D721Med (cell line): ENCODE measurements around the gene BTN3A1.
"Not testable (repeated sequence)": the region's sequence is repeated elsewhere in the genome, so short reads cannot be mapped to it uniquely, and the experiment has no call there.

Source experiments
- DNase-seq: peaks from one replicate; pipeline ENCODE4 v3.0.0; 2011; ENCODE audit warnings: low spot score; ENCODE audit not compliant: insufficient read length
- FAIRE-seq: peaks from 2 replicates; lab custom pipeline; 2011; peaks lifted over from hg19 to GRCh38; lab: Jason Lieb, UNC
- TF ChIP-seq, protein P1 (sequence below): IDR thresholded peaks from 2 replicates; pipeline ENCODE4 v1.5.1; 2012; ENCODE audit warnings: mild to moderate bottlenecking, control low read depth; ENCODE audit not compliant: insufficient read depth; ENCODE audit errors: missing control alignments

The BTN3A1 gene

DNA sequence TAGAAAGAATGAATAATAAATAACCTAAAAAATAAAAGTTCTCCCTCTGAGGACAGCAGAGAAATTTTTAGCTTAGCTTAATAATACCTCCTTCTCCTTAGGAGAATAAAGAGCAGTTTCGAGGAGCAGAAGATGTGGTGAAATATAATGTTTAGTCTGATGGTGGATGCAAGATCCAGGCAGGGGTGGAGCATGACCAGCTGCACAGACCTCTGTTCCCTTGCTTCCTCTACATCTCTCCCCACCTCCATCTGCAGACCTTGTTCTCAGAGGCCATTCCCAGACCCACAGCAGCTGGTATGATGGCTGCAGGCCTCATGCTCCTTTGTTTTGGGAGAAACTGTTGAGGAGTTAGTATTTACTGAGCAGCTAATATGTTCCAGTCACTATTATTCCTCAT is 35.6 kb upstream of the BTN3A1 start:
- TF ChIP-seq, protein P1, sequence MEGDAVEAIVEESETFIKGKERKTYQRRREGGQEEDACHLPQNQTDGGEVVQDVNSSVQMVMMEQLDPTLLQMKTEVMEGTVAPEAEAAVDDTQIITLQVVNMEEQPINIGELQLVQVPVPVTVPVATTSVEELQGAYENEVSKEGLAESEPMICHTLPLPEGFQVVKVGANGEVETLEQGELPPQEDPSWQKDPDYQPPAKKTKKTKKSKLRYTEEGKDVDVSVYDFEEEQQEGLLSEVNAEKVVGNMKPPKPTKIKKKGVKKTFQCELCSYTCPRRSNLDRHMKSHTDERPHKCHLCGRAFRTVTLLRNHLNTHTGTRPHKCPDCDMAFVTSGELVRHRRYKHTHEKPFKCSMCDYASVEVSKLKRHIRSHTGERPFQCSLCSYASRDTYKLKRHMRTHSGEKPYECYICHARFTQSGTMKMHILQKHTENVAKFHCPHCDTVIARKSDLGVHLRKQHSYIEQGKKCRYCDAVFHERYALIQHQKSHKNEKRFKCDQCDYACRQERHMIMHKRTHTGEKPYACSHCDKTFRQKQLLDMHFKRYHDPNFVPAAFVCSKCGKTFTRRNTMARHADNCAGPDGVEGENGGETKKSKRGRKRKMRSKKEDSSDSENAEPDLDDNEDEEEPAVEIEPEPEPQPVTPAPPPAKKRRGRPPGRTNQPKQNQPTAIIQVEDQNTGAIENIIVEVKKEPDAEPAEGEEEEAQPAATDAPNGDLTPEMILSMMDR: no peak
- FAIRE-seq (no peak), DNase-seq (no peak)

DNA sequence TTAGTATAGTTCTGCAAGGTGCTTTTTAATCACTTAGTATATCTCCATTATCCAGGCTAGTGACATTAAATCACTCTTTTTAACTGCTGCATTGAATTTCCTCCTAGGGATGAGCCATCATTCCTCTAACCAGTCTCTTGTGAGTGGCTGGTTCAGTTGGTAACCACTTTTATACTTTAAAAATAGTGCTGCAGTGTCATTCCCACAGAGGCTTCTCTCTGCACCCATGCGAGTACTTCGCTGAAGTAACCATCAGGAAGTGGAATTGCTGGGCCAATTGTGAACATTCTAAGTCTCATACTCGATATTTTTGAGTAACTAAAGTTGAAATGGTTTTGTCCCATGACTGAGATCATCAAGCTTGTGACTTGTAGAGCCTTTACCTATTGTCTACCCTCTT is 35.0 kb upstream of the BTN3A1 start:
- TF ChIP-seq, protein P1: no peak
- FAIRE-seq (no peak), DNase-seq (no peak)

DNA sequence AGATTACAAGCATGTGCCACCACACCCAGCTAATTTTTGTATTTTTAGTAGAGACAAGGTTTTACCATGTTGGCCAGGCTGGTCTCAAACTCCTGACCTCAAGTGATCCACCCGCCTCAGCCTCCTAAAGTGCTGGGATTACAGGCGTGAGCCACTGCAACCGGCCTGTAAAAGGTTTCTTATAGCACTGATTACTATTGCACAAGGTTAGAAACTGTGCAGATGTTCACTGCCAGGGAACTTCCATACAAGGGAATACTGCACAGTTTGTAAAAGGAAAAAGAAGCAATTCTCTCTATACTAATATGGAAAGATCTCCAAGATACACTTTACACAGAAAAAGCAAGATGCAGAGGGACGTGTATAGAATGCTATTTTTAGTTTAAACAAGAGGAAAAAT is 30.3 kb upstream of the BTN3A1 start:
- DNase-seq, FAIRE-seq: not testable (repeated sequence)

DNA sequence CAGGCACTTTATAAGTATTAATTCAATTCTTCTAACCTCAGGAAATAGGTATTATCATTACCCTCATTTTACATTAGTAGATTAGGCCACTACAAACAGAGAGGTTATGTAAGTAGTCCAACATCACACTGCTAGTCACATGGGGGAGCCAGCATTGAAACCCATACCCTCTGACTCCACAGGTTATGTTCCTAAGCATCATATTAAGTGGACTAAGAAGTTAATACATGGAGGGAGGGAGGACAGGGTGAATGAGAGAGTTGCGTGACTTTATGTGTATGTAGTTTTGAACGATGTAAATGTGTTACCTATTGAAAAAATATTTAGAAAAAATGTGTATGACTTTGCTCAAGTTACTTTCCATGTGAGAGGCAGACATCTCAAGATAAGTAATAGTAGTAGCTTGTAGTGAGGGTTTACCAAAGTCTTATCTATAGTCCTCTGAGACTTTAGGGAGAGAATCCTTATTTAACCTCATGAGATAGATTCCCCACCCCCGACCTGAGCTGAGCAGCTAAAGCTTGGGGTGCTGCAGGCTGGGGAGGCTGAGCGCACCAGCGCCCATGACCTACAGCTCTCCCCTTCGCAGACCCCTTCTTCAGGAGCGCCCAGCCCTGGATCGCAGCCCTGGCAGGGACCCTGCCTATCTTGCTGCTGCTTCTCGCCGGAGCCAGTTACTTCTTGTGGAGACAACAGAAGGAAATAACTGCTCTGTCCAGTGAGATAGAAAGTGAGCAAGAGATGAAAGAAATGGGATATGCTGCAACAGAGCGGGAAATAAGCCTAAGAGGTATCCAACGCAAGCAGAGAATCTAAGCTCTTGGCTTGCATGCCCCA is 29.5 kb upstream of the BTN3A1 start:
- TF ChIP-seq, protein P1: no peak
- no peak for DNase-seq
- FAIRE-seq: no peak

DNA sequence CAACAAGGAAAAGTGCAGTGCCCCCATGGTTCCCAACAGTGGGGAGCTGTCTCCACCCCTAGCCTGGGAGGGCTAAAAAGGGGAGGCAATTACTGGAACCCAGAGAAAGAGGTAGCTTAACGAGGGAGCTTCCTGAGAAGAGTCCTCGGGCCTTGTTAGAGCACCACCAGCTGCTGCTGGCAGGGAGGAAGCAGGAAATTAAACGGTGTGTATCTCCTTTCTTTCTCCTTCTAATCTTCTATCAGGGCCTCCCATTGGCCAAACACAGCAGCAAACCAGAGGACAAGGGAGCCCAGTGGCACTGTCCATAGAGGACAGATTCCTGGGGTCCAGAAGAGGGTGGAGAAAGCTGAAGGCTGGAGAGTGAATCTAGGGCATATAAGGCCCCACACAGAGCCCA is 26.8 kb upstream of the BTN3A1 start:
- no peak for FAIRE-seq
- TF ChIP-seq, protein P1: no peak
- DNase-seq: no peak

DNA sequence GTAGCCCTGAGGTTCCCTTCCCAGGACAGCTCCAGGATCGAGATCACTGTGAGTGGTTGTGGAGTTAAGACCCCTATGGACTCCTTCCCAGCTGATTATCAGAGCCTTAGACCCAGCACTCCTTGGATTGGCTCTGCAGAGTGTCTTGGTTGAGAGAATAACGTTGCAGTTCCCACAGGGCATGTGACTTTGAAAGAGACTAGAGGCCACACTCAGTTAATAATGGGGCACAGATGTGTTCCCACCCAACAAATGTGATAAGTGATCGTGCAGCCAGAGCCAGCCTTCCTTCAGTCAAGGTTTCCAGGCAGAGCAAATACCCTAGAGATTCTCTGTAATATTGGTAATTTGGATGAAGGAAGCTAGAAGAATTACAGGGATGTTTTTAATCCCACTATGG is 24.4 kb upstream of the BTN3A1 start:
- FAIRE-seq (no peak), DNase-seq (no peak)
- TF ChIP-seq, protein P1: no peak

DNA sequence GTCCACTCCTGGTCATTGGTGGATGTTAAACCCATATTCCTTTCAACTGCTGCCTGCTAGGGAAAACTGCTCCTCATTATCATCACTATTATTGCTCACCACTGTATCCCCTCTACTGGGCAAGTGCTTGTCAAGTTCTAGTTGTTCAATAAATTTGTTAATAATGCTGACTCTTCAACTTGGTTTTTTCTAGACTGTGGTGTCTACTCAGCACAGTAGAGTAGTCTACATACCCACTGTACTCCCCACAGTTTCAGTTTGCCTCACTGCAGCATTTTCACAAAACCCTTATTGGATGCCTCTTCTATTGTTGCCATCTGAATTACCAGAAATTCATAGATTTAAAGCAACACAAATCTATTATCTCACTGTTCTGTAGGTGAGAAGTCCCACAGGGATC is 23.9 kb upstream of the BTN3A1 start:
- not testable (repeated sequence) for FAIRE-seq, DNase-seq

DNA sequence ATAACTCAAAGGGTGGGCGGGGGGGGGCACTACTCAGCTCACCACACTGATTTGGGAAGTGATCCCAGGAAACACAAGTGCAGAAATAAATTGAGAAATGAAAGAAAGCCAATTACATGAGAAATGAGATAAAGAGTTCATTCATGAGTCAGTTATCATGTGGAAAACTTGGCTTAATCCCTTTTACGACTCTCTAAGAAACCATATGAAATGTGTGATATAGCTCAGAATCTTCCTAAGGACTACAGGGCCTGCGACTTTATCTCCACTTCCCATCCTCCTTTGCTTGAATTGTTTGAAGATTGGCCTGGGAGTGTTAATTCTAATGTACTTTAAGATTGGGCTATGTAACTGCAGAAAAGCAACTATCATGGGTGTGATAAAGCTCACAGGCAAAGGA is 22.8 kb upstream of the BTN3A1 start:
- no peak for FAIRE-seq
- no peak for DNase-seq
- TF ChIP-seq, protein P1: no peak
